K562 (cell line): ENCODE measurements around the gene ATP23.

Experiments used
- CHD4 ChIP-seq: fragments of 200-600 bp; sonication (generic); IDR thresholded peaks from 3 replicates; pipeline ENCODE4 v1.6.1; 2012; ENCODE audit warnings: low read depth, mild to moderate bottlenecking, mixed read lengths, low read length, inconsistent platforms; ENCODE audit not compliant: insufficient read depth, insufficient replicate concordance, poor library complexity, severe bottlenecking
- MED1 ChIP-seq: sonication (generic); formaldehyde crosslinking; IDR thresholded peaks from 2 replicates; pipeline ENCODE4 v1.8.1; 2023; ENCODE audit warnings: missing genetic modification reagents, borderline replicate concordance
- MEF2D ChIP-seq: conservative IDR thresholded peaks from 2 replicates; pipeline ENCODE4 v1.6.1; 2016; ENCODE audit warnings: low read depth, missing genetic modification characterization, missing compliant biosample characterization
- MXD1 ChIP-seq: fragments of 250-450 bp; sonication (Bioruptor Pico); IDR thresholded peaks from 2 replicates; pipeline ENCODE4 v1.8.0; 2021; ENCODE audit warnings: borderline replicate concordance, mild to moderate bottlenecking, moderate library complexity; ENCODE audit not compliant: poor library complexity, severe bottlenecking
- PHB ChIP-seq: fragments of 250-450 bp; sonication (Bioruptor Pico); IDR thresholded peaks from 2 replicates; pipeline ENCODE4 v1.5.0; 2021
- RBBP5 ChIP-seq: fragments of 200-600 bp; sonication (generic); IDR thresholded peaks from 2 replicates; pipeline ENCODE4 v1.6.1; 2012; ENCODE audit warnings: borderline replicate concordance, mild to moderate bottlenecking, low read length, control low read depth, inconsistent platforms; ENCODE audit not compliant: insufficient read depth, poor library complexity, severe bottlenecking
- REST ChIP-seq, 2 experiments: fragments of 450-650 bp; formaldehyde crosslinking in 1 of 2; IDR thresholded peaks; 2 replicates each; pipeline versions ENCODE4 v1.4.0 to v1.6.1; 2014 to 2020; ENCODE audit warnings: mild to moderate bottlenecking in 2 of 2, borderline replicate concordance in 1 of 2, low read depth in 1 of 2
- SMAD4 ChIP-seq: fragments of 250-450 bp; sonication (Bioruptor Pico); conservative IDR thresholded peaks from 2 replicates; pipeline ENCODE4 v1.8.0; 2021; ENCODE audit warnings: inconsistent platforms, mild to moderate bottlenecking, moderate library complexity
- ZNF263 ChIP-seq: sonication (generic); formaldehyde crosslinking; IDR thresholded peaks from 2 replicates; pipeline ENCODE4 v1.8.0; 2022; ENCODE audit warnings: mild to moderate bottlenecking, missing genetic modification reagents, borderline replicate concordance
- TF ChIP-seq, protein P1 (sequence below): fragments of 150-350 bp; conservative IDR thresholded peaks from 2 replicates; pipeline ENCODE4 v1.6.1; 2014; ENCODE audit warnings: low read length
- TF ChIP-seq, protein P2 (sequence below), 3 experiments: IDR thresholded peaks in 2 of 3; conservative IDR thresholded peaks in 1 of 3; 2 replicates each; pipeline ENCODE4 v1.5.1; 2011 to 2012; ENCODE audit warnings: low read length in 3 of 3, mild to moderate bottlenecking in 3 of 3, control low read depth in 2 of 3, improper control_type of control experiment in 1 of 3, inconsistent platforms in 1 of 3, low read depth in 1 of 3, mixed read lengths in 1 of 3, moderate library complexity in 1 of 3; ENCODE audit not compliant: insufficient read depth in 2 of 3
- TF ChIP-seq, protein P3 (sequence below): sonication (generic); formaldehyde crosslinking; IDR thresholded peaks from 2 replicates; pipeline ENCODE4 v1.4.0; 2020; ENCODE audit warnings: mild to moderate bottlenecking, missing genetic modification reagents

GRCh38 chr12:58007875-58008274 is 66.5 kb downstream of the ATP23 start:
- TF ChIP-seq REST (IDR thresholded peaks at IDR 0.05; ENCODE audit: borderline replicate concordance) = no peak
- no peak for TF ChIP-seq REST (CRISPR knock-in tag; IDR thresholded peaks at IDR 0.05; ENCODE audit: low read depth)
- TF ChIP-seq RBBP5 = no peak
- TF ChIP-seq, protein P1, sequence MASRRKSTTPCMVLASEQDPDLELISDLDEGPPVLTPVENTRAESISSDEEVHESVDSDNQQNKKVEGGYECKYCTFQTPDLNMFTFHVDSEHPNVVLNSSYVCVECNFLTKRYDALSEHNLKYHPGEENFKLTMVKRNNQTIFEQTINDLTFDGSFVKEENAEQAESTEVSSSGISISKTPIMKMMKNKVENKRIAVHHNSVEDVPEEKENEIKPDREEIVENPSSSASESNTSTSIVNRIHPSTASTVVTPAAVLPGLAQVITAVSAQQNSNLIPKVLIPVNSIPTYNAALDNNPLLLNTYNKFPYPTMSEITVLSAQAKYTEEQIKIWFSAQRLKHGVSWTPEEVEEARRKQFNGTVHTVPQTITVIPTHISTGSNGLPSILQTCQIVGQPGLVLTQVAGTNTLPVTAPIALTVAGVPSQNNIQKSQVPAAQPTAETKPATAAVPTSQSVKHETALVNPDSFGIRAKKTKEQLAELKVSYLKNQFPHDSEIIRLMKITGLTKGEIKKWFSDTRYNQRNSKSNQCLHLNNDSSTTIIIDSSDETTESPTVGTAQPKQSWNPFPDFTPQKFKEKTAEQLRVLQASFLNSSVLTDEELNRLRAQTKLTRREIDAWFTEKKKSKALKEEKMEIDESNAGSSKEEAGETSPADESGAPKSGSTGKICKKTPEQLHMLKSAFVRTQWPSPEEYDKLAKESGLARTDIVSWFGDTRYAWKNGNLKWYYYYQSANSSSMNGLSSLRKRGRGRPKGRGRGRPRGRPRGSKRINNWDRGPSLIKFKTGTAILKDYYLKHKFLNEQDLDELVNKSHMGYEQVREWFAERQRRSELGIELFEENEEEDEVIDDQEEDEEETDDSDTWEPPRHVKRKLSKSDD = no peak
- no peak for TF ChIP-seq SMAD4 (CRISPR knock-in tag)
- TF ChIP-seq, protein P2, sequence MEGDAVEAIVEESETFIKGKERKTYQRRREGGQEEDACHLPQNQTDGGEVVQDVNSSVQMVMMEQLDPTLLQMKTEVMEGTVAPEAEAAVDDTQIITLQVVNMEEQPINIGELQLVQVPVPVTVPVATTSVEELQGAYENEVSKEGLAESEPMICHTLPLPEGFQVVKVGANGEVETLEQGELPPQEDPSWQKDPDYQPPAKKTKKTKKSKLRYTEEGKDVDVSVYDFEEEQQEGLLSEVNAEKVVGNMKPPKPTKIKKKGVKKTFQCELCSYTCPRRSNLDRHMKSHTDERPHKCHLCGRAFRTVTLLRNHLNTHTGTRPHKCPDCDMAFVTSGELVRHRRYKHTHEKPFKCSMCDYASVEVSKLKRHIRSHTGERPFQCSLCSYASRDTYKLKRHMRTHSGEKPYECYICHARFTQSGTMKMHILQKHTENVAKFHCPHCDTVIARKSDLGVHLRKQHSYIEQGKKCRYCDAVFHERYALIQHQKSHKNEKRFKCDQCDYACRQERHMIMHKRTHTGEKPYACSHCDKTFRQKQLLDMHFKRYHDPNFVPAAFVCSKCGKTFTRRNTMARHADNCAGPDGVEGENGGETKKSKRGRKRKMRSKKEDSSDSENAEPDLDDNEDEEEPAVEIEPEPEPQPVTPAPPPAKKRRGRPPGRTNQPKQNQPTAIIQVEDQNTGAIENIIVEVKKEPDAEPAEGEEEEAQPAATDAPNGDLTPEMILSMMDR (IDR thresholded peaks at IDR 0.05 in 2 of 3, conservative IDR thresholded peaks at IDR 0.05 in 1 of 3; ENCODE audit: insufficient read depth in 2 of 3, low read depth in 1 of 3, low read length in 3 of 3) = no peak
- no peak for TF ChIP-seq PHB (CRISPR knock-in tag)
- TF ChIP-seq CHD4 = no peak
- TF ChIP-seq MXD1 (CRISPR knock-in tag) = no peak
- TF ChIP-seq MED1 = no peak
- TF ChIP-seq, protein P3, sequence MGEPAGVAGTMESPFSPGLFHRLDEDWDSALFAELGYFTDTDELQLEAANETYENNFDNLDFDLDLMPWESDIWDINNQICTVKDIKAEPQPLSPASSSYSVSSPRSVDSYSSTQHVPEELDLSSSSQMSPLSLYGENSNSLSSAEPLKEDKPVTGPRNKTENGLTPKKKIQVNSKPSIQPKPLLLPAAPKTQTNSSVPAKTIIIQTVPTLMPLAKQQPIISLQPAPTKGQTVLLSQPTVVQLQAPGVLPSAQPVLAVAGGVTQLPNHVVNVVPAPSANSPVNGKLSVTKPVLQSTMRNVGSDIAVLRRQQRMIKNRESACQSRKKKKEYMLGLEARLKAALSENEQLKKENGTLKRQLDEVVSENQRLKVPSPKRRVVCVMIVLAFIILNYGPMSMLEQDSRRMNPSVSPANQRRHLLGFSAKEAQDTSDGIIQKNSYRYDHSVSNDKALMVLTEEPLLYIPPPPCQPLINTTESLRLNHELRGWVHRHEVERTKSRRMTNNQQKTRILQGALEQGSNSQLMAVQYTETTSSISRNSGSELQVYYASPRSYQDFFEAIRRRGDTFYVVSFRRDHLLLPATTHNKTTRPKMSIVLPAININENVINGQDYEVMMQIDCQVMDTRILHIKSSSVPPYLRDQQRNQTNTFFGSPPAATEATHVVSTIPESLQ (CRISPR knock-in tag) = no peak
- no peak for TF ChIP-seq MEF2D
- TF ChIP-seq ZNF263 = no peak
